ENCODE data around the gene DHX15. TPM values are rescaled to one million over a fixed set of nuclear protein-coding genes. Genes with fewer than 3 reads are reported as not detected.

DHX15 gene
- total RNA-seq, 4 donors from 2014 or later = 125 to 314 (median 146) TPM

DNA sequence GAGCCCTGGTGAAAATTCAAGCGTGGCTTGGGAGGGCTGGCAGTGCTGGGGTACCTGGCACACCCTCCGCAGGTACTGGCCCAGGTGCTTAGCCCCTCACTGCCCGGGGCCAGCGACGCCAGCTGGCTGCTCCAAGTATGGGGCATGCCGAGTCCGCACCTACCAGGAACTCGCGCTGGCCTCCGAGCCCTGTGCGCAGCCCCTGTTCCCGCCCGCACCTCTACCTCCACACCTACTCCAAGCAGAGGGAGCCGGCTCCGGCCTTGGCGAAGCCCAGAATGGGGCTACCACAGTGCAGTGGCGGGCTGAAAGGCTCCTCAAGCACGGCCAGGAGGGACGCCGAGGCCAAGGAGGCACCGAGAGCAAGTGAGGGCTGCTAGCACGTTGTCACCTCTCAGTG lies 14.9 kb upstream of the DHX15 start:
- TF ChIP-seq, protein P1, sequence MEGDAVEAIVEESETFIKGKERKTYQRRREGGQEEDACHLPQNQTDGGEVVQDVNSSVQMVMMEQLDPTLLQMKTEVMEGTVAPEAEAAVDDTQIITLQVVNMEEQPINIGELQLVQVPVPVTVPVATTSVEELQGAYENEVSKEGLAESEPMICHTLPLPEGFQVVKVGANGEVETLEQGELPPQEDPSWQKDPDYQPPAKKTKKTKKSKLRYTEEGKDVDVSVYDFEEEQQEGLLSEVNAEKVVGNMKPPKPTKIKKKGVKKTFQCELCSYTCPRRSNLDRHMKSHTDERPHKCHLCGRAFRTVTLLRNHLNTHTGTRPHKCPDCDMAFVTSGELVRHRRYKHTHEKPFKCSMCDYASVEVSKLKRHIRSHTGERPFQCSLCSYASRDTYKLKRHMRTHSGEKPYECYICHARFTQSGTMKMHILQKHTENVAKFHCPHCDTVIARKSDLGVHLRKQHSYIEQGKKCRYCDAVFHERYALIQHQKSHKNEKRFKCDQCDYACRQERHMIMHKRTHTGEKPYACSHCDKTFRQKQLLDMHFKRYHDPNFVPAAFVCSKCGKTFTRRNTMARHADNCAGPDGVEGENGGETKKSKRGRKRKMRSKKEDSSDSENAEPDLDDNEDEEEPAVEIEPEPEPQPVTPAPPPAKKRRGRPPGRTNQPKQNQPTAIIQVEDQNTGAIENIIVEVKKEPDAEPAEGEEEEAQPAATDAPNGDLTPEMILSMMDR (IDR thresholded peaks at IDR 0.05) = no peak
- no peak for TF ChIP-seq POLR2A (IDR thresholded peaks at IDR 0.05)
- no peak for DNase-seq
- no peaks in the 10 kb centered on the region for H3K27me3 ChIP-seq
- no peak overlapping the region for H3K27ac ChIP-seq
- no peak overlapping the region for H3K4me3 ChIP-seq
- no peaks in the 10 kb centered on the region for H3K36me3 ChIP-seq
- peaks cover 0 to 3% (median under 1%) of the 10 kb centered on the region in 4 donors for H3K4me1 ChIP-seq
- no peaks in the 10 kb centered on the region for H3K9me3 ChIP-seq

- H3K27ac ChIP-seq = peak overlapping the region in 3 of 4 donors; percentile 42 to 80 (median 66)
- TF ChIP-seq POLR2A (IDR thresholded peaks at IDR 0.05) = no peak
- TF ChIP-seq, protein P1 (IDR thresholded peaks at IDR 0.05) = no peak
- no peak overlapping the region for H3K4me3 ChIP-seq
- H3K4me1 ChIP-seq = peaks cover 0 to 3% (median 0%) of the 10 kb centered on the region in 4 donors
- H3K9me3 ChIP-seq = no peaks in the 10 kb centered on the region
- H3K27me3 ChIP-seq = no peaks in the 10 kb centered on the region
- DNase-seq = peak in 2 of 3 donors; percentile 63 to 69
- H3K36me3 ChIP-seq = no peaks in the 10 kb centered on the region
Observed at GRCh38 chr4:24598025-24598424, 13.7 kb upstream of the DHX15 start.

DNA sequence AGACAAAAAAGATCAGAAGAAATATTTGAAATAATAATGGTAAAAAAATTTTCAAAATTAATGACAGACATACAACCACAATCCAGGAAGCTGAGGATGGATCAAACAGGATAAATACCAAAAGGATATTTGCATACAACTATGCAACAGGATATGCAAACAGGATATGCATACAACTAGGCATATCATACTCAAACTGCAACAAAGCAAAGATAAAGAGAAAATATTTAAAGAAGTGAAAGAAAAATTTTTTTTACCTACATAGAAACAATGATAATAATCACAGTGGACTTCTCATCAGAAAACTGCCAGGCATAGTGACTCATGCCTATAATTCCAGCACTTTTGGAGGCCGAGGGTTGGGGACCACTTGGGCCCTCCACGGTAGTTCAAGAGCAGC lies 11.3 kb upstream of the DHX15 start:
- no peak for DNase-seq
- Histone ChIP-seq H3K36me3 (no peaks in the 10 kb centered on the region), H3K4me1 (peaks cover 0 to 3% (median 0%) of the 10 kb centered on the region in 4 donors), H3K4me3 (no peak overlapping the region), H3K9me3 (no peaks in the 10 kb centered on the region), H3K27ac (no peak overlapping the region), H3K27me3 (no peaks in the 10 kb centered on the region)
- TF ChIP-seq, protein P1 (IDR thresholded peaks at IDR 0.05) = no peak
- TF ChIP-seq POLR2A (IDR thresholded peaks at IDR 0.05) = no peak

DNA sequence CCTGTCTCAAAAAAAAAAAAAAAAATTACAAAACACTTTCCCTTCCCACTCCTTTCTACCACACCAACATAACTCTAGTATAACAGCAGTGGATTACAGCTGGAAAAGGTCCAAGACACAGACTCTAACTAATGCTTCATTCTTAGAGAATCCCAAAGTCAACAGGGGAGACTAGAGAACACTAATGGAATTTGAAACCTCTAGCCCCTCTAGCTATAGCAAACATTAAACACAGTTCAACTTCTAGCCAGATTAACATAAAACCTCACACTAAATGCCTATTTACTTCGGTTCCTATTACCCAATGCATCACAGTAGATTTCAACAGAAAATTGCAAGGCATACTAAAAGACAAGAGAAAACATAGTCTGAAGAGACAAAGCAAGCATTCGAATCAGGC lies 10.5 kb upstream of the DHX15 start:
- no peak for DNase-seq
- no peak overlapping the region for H3K27ac ChIP-seq
- no peaks in the 10 kb centered on the region for H3K27me3 ChIP-seq
- H3K9me3 ChIP-seq = peaks cover 0 to 3% (median 0%) of the 10 kb centered on the region in 4 donors
- no peak overlapping the region for H3K4me3 ChIP-seq
- no peaks in the 10 kb centered on the region for H3K36me3 ChIP-seq
- peaks cover 0 to 3% (median 0%) of the 10 kb centered on the region in 4 donors for H3K4me1 ChIP-seq
- TF ChIP-seq, protein P1 (IDR thresholded peaks at IDR 0.05) = no peak
- TF ChIP-seq POLR2A (IDR thresholded peaks at IDR 0.05) = no peak

- DNase-seq = no peak
- no peak overlapping the region for H3K27ac ChIP-seq
- H3K27me3 ChIP-seq = no peaks in the 10 kb centered on the region
- H3K9me3 ChIP-seq = peaks cover 0 to 8% (median 1%) of the 10 kb centered on the region in 4 donors
- H3K36me3 ChIP-seq = no peaks in the 10 kb centered on the region
- no peaks in the 10 kb centered on the region for H3K4me1 ChIP-seq
- TF ChIP-seq POLR2A (IDR thresholded peaks at IDR 0.05) = no peak
- TF ChIP-seq, protein P1 (IDR thresholded peaks at IDR 0.05) = no peak
- H3K4me3 ChIP-seq = no peak overlapping the region
Observed at GRCh38 chr4:24589448-24589847, 5.1 kb upstream of the DHX15 start.
